Activated CD8-positive, alpha-beta memory T cell treated with anti-CD3 and anti-CD28 coated beads for 36 hours (primary cell): ENCODE data around the gene PPL. TPM values are rescaled to one million over a fixed set of nuclear protein-coding genes. Genes with fewer than 3 reads are reported as not detected.

Experiments
- CTCF ChIA-PET: fragments of 350-600 bp; sonication (Branson Sonifier 250); formaldehyde crosslinking; loops from one replicate; lab custom pipeline; 2021; ENCODE audit warnings: antibody characterized with exemption; lab: Charles Lee
- POLR2A ChIA-PET: fragments of 350-600 bp; sonication (Branson Sonifier 250); formaldehyde crosslinking; loops from one replicate; lab custom pipeline; 2021; ENCODE audit warnings: antibody characterized with exemption; lab: Charles Lee
- total RNA-seq, 2 experiments: library from RNA; stranded (reverse); gene quantifications; one replicate each; pipeline ENCODE4 v1.2.3, GENCODE V29; 2021

PPL gene
- total RNA-seq, 2 experiments from 2014 or later, result not detected

- ChIA-PET CTCF (no interaction called here), POLR2A (no interaction called here)
Observed at GRCh38 chr16:4895366-4895765, 41.6 kb downstream of the PPL start.

GRCh38 chr16:4894276-4895150 lies 42.4 kb downstream of the PPL start:
- CTCF ChIA-PET, result no interaction called here

GRCh38 chr16:4893103-4893862 lies 43.7 kb downstream of the PPL start:
- CTCF ChIA-PET, result no interaction called here
- POLR2A ChIA-PET, result no interaction called here

More at GRCh38 chr16:4894276-4895150, 42.4 kb downstream of the PPL start:
- POLR2A ChIA-PET, result no interaction called here

- ChIA-PET CTCF (interaction anchor here (0.5 kb wide), 1 partner anchor 1288 kb away, joined by 3 read pairs; no protein-coding TSS in a partner anchor), POLR2A (no interaction called here)
Observed at GRCh38 chr16:4892361-4893102, 44.4 kb downstream of the PPL start.

- CTCF ChIA-PET, result interaction anchor here (0.5 kb wide), 1 partner anchor 1287 kb away, joined by 3 read pairs; no protein-coding TSS in a partner anchor
- POLR2A ChIA-PET, result no interaction called here
Observed at GRCh38 chr16:4891886-4892216, 45.1 kb downstream of the PPL start.

GRCh38 chr16:4891097-4891885 lies 45.7 kb downstream of the PPL start:
- ChIA-PET POLR2A (no interaction called here), CTCF (no interaction called here)

GRCh38 chr16:4890686-4891085 lies 46.3 kb downstream of the PPL start:
- CTCF ChIA-PET, result no interaction called here
- POLR2A ChIA-PET, result no interaction called here

- CTCF ChIA-PET, result no interaction called here
- POLR2A ChIA-PET, result no interaction called here
Observed at GRCh38 chr16:4890026-4890425, 46.9 kb downstream of the PPL start.

GRCh38 chr16:4888428-4889135 lies 48.4 kb downstream of the PPL start:
- CTCF ChIA-PET, result interaction anchor here (0.6 kb wide), 1 partner anchor 9 kb away, joined by 6 read pairs; no protein-coding TSS in a partner anchor
- POLR2A ChIA-PET, result no interaction called here

GRCh38 chr16:4886151-4886550 lies 50.8 kb downstream of the PPL start:
- ChIA-PET POLR2A (no interaction called here), CTCF (no interaction called here)

- ChIA-PET POLR2A (no interaction called here), CTCF (no interaction called here)
Observed at GRCh38 chr16:4884972-4885874, 51.7 kb downstream of the PPL start.

GRCh38 chr16:4884209-4884608 lies 52.7 kb downstream of the PPL start:
- ChIA-PET POLR2A (no interaction called here), CTCF (no interaction called here)

GRCh38 chr16:4883501-4883900 lies 53.4 kb downstream of the PPL start:
- POLR2A ChIA-PET, result no interaction called here
- CTCF ChIA-PET, result no interaction called here

- ChIA-PET CTCF (no interaction called here), POLR2A (no interaction called here)
Observed at GRCh38 chr16:4882633-4883285, 54.2 kb downstream of the PPL start.

- ChIA-PET CTCF (no interaction called here), POLR2A (no interaction called here)
Observed at GRCh38 chr16:4882000-4882632, 54.8 kb downstream of the PPL start.

GRCh38 chr16:4880006-4880580 lies 56.9 kb downstream of the PPL start:
- ChIA-PET CTCF (no interaction called here), POLR2A (no interaction called here)
